ENCODE measurements around the gene CXXC5.
A peak's percentile ranks its signal among the peaks of the same experiment; 100 is the strongest.
"Not testable (repeated sequence)": the region's sequence is repeated elsewhere in the genome, so short reads cannot be mapped to it uniquely, and the experiment has no call there.

CXXC5 gene

DNA sequence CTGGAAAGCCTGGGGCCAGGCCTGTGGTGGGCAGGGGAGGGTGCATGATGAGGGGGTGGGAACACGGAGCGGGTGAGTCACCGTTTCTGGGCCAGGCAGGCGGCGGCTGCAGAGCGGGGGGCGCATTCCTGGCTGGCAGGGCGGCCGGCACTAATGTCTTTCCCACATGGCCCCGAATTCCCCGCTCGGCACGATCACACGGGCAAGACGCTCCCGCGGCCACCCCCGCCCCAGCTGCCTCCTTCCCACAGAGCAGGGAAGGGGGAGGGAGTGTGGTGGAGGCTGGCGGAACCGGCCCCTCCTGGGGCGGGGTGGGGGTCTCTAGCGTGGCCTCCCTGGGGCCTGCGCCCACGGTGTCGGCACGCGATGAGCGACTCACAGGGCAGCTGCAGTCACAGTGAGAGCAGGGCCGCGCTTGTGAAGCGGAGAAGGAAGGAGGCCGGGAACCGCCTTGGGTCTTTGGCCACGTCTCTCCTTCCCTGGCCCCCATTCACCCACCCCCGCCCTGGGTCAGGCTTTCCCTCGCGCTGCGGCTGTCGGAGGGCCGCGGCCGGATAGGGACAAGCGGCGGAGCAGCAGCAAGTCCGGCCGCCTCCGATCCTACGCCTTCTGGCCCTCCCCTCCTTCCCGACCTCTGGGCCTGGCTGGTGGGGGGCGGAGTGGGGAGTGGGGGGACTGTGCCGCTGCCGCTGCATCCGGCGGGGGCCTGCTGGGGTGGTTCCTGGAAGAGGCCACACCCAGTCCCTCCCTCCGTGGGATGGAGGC lies 48.9 kb downstream of the CXXC5 start:
- DNase-seq, result no peak

DNA sequence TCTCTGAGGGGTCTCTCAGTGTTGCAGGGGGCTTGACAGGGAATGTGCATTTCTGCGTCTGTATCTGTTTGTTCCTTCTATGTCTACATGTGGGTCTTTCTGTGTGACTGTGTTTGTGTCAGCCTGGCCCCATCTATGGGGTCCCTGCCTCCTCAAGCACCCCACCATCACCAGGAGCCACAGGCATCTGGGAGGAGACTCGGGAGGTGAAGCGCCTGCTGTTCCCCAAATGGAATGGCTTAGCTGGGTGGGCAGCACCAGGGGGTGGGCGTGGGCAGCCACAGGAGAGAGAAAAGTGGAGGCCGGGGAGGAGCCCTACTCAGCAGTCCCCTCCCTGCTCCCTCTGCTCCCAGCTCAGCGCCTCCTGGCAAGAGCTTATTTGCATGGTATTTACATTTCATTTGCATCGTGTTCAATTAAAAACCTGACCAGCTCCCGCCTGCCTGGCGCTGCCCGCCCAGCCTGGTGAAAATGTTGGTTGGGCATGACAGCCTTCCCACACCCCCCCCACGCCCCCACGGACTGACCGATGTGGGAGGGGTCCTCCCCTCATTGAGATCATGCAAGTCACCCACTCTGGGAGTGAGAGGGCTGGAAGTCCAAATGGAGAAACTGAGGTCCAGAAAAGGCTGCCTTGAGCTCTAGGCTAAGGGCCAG lies 50.5 kb downstream of the CXXC5 start:
- no peak for DNase-seq

DNA sequence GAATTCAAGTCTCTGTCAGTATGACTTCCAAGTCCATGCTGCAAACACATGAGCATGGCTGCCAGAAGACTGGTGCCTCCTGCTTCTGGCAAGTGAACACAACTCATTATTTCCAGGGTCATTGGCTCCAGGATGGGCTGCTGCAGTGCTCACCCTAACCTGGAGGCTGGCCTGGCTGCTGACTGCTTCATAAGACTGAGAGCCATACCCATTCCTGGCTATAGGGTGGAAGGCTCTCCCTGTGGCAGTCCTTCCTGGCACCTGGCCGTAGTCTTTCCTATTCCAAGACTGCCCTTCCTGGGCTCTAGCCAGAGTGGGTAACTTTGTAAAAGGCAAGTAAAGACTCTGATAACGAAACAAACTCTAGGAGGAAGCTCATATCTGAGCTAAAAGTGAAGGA lies 51.2 kb downstream of the CXXC5 start:
- no peak for DNase-seq

GRCh38 chr5:139700711-139701055 lies 52.5 kb downstream of the CXXC5 start:
- DNase-seq, result no peak

- DNase-seq, result no peak
These were observed 53.0 kb downstream of the CXXC5 start for GRCh38 chr5:139701056-139701741.

GRCh38 chr5:139702548-139702947 lies 54.4 kb downstream of the CXXC5 start:
- no peak for DNase-seq

DNA sequence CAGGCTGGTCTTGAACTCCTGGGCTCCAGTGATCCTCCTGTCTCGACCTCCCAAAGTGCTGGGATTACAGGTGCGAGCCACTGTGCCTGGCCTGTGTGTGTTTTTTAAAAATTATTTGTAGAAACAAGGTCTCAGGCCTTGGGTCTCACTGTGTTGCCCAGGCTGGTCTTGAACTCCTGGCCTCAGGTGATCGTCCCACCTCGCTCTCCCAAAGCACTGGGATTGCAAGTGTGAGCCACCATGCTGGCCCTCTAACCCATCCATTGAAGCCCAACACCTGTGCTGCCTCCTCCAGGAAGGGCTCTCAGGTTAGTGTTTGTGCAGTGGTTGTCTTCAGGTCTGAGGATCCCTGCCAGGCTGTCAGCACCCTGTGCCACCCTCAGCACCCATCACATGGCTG lies 56.6 kb downstream of the CXXC5 start:
- no peak for DNase-seq

DNA sequence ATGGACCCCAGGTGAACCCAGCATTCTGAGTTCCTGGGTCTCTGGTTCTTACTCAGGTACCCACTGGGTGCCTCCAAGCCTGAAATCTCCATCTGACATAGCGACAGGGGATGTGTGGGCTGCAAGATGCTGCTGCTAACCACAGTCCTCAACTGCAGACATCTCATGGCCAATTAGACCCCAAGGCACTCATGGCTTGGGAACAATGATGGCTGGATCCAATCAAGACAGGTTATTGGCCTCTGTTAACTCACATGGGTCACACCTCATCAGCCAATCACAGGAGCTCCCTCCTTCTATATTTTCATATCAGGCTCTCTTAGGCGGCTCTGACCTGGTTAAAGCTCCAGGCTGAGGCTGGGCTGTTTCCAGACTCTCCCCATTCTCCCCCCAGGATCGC lies 57.0 kb downstream of the CXXC5 start:
- no peak for DNase-seq

DNA sequence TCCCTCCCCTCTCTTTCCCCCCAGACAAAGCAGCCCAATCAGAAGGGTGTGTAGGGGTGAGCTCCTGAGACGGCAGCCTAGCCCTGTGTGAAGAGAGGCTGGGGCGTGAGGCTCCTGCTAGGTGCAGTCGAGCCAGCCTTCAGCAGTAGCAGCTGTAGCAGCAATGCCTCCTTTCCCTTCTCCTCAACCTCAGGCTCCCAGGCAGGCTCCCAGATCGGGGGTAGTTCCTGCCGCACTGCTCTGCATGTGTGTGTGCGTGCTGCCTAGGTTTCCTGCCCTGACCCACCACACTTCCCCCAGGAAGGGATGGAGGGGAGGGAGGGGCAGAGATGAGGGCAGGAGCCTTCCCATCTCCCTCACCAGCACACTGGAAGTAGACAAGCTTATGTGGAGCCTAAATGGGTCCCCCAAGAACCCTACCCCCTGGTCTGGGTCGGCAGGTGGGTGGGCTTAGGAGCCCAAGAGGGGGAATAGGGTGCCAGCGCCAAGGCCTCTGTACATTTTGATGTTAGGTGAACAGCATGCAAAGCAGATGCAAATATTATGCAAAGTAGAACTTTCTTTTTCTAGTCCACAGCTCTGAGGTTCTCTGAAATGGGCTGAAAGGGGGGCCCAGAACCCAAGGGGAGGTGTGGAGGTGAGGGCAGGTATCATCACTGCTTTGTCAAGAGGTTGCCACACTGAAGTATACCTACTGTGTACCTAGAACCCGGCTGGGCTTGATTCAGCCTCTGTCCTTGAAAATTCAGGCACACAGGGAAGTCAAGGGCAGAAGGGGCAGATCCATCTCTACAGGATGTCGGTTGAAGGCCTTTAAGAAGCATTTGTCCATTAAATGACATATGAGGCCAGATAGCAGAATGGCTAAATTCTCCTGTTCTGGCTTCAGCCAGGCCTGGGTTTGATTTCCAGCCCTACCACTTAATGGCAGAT lies 57.8 kb downstream of the CXXC5 start:
- no peak for DNase-seq

- DNase-seq, result no peak
These were observed 59.4 kb downstream of the CXXC5 start for GRCh38 chr5:139707445-139708003.

DNA sequence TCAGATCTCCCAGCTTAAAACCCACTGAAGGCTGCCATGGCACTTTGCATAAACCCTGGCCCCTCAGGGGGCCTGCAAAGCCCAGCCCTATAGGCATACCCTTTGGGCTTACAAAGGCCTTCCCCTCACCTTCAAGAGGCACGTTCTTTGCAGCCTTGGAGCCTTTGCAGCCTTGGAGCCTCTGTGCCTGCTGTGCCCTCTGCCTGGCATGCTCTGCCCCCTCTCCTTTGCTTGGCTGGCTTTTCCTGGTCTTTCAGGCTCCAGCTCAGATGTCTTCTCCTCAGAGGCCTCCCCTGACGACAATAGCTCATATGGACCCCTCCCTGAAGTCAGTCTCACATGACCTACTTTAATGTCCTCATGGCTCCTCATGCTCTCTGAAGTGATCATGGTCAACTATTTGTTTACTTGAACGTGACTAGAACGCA lies 60.3 kb downstream of the CXXC5 start:
- DNase-seq, result no peak

GRCh38 chr5:139708877-139709581 lies 60.9 kb downstream of the CXXC5 start:
- no peak for DNase-seq

- no peak for DNase-seq
These were observed 61.6 kb downstream of the CXXC5 start for GRCh38 chr5:139709582-139710318.

DNA sequence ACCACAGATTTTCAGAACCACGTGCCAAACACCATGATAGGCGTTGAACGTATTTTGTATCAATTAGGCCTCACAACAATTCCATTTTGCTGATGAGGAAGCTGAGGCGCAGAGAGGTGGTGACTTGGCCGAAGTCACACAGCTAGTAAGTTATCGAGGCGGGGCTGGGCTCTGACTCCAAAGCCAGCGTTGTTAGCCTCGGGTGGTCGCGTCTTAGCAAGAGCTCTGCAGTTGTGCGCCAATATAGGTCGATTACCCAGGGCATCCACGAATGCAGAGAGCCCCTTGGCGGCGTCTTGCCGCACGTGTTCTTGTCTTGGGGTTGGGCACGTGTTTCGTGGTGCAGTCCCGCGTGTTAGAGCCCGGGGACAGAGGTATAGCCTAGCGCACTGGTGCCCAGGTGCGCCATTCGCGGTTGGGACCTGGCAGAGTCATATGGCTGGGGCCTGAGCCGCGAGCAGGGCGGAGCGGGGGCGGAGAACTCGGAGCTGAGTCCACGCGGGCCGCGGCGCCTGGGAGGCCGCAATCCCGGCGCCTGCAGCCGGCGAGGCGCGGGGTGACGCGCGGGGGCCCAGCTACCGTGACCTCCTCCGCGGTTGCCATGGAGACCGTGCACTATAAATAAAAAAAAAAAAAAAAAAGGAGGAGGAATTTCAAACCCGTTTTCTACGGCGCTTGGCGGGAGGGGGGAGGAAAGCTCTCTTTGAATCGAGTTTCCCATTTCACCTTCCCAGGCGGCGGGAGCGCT lies 62.3 kb downstream of the CXXC5 start:
- DNase-seq, result peak; percentile 54

GRCh38 chr5:139711067-139711905 lies 63.1 kb downstream of the CXXC5 start:
- DNase-seq, result peak; percentile 50

DNA sequence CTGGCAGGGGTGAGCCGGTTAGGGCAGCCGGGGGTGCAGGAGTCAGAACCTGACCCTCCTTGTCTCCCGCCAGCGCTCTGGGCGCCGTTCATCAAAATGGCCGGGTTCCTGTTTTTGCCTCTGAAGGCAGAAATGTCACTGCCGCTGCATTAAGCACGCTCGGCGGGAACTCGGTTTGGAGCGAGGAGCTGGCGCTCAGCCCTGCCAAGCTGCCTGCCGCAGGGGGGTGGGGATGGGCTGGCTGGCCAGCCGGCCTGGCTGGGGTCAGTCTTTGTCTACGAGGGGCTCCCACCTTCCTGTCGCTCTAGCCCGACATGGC lies 63.7 kb downstream of the CXXC5 start:
- DNase-seq, result no peak

DNA sequence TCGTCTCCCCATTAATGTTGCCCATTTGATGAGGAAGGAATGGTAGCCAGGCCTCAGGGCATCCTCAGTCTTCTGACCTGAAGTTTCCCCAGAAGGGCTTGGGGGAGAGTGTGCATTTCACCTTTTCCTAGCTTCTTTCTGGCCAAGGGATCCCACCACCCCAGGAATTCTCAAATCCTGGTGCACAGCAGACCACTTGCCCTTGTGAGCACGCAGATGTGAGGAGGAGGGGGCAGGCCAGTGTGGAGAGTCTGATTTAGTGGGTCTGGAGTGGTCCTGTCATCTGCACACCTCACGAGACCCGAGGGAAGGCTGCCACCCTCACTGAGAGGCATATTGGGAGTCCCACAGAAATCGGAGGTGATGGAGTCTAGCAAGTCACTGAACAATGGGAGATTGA lies 64.3 kb downstream of the CXXC5 start:
- DNase-seq, result no peak

DNA sequence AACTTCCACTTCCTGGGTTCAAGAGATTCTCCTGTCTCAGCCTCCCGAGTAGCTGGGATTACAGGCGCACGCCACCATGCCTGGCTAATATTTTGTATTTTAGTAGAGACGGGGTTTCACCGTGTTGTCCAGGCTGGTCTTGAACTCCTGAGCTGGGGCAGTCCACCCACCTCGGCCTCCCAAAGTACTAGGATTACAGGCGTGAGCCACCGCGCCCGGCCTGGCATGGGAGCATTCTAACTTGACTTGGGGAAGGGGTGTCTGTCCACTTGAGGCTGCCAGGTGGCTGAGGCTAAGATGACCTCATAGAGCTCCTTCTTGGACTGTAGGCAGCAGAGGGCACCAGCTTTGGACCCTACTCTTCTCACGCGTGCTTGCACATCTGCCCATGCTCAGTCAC lies 65.7 kb downstream of the CXXC5 start:
- DNase-seq, result not testable (repeated sequence)

- DNase-seq, result no peak
These were observed 69.1 kb downstream of the CXXC5 start for GRCh38 chr5:139717221-139717620.

DNA sequence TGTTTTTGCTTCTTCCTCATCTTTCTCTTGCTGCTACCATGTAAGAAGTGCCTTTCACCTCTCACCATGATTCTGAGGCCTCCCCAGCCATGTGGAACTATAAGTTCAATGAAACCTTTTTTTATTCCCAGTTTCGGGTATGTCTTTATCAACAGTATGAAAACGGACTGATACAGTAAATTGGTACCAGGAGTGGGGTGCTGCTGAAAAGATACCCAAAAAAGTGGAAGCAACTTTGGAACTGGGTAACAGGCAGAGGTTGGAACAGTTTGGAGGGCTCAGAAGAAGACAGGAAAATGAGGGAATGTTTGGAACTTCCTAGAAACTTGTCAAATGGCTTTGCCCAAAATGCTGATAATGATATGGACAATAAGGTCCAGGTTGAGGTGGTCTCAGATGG lies 70.3 kb downstream of the CXXC5 start:
- not testable (repeated sequence) for DNase-seq

All from effector CD4-positive, alpha-beta T cell (primary cell).